HG03520 (cell line): ENCODE measurements around the gene FBXO5.

Experiments
- ATAC-seq: cut with Tn5 transposase; IDR thresholded peaks from one replicate; pipeline ENCODE4 v1.9.1; 2021; ENCODE audit warnings: mild to moderate bottlenecking, moderate library complexity; ENCODE audit not compliant: unreplicated experiment

FBXO5 gene

DNA sequence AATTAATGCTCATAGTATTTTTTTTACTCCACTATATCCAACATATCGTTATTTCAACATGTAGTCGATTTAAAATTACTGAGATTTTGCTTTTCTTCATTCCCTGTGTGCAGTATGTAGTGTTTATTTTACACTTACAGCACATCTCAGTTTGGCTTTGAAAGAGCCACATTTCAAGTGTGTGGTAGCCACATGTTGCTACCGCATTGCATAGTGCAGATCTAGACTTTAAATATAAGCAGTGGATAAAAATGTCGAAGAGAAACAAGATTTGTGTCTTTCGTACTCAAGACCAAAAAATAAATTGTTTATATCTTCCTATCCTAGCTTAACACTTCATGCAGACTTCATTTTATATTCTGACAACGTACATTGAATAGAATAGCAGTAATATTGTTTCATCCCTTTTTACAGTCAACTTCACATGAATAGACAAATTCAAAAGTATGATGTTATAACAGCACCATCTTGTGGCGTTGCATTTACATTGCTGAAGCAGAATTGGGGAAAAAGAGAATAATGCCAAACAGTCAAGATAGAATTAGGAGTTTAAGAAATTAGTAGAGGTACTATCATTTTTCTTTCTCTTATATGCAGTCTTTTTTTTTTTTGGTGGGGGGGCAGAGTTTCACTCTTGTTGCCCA, 29.9 kb downstream of the FBXO5 start:
- no peak for ATAC-seq

DNA sequence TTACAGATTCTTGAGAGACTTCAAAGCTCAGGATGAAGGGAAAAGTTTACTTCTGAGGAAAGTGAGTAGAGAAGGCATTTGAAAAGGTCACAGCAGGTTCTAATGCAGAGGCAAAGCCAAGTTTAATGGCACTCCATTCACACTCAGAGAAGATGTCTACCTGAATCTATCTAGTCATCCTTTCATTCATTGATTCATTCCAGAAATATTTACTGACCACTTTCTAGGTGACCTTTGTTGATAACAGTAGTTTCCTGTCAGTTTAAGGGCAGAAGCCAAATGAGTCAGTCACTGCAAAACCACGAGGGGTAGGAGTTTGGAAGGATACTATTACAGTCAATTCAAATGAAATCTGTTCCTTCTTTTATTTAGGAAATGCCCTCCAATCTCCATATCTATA, 30.8 kb downstream of the FBXO5 start:
- ATAC-seq: no peak

DNA sequence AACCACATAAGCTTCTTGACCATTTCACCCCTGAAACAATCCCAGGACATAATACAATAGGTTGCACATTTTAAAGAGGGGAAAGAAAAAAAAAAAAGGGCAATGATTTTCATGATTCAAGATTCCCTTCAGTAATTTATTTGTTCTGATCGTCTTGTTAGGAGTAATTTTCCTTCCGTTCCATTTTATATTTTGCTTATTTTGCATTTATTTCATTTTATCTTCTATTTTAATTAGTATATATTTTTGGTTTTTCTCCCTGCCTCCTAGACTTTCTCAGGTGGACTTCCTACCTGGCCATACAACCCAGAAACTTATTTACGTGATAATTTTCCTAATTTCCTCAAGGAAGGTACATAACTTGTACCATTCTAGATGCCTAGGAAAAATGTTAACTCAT, 32.6 kb downstream of the FBXO5 start:
- ATAC-seq: no peak

DNA sequence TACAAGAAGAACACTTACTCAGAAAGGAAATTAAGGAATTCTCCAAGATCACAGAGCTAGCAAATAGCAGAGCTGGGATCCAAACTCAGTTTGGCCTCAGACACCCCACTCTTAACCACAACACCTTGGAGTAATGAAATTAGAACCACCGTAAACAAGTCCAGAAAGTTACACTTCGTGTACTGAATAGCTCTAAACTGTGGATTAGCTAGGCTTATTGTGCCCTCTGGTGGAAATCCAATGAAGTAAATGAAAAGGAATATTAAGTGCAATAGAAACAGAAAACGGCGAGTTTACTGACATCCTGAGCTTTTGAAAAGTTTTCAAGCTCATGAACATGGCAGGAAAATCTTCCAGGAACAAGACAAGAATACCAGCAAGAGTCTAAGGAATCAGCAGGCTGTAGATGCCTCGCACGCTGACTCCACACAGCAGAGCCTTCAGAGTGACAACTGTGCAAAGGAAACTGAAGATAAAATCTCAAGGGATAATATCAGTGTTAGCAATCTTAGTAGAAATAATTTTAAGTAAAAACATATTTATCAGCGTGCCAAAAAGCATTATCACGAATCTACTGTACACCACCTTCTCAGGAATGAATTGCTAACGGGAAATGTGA, 34.6 kb downstream of the FBXO5 start:
- peak; percentile 83 for ATAC-seq

DNA sequence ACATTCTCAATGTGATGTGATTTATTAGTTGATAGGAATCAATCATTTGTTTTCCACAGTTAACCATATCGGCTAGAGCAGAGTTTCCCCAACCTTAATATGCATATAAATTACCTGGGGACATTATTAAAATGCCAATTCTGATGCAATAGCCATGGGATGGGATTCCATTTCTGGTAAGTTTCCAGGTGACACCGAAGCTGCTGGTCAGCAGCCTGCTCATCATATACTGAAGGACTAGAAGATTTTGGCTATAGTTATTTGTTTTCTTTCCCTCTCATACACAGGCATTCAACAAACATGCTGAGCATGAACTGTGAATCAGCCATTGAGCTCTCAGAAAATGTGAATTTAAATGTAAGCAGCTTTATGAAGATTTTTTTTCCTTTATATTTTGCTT, 35.8 kb downstream of the FBXO5 start:
- ATAC-seq: no peak

DNA sequence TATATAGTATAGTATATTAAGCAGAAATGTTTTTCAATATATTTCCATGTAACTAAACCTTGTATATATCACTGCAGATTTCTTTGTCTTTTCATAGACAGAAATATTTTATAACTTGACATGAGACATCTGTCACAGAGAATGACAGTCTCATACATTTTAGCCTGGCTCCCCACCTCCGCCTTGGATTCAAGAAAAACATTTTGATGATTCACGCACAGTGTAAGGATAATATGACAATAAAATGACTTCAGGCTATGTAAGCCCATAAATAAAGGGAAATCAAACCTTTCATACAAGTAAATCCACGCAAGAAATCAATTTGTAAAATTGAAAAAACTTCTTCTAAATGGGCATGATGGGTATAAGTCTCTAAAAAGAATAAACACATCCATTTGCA, 36.4 kb downstream of the FBXO5 start:
- ATAC-seq: no peak

DNA sequence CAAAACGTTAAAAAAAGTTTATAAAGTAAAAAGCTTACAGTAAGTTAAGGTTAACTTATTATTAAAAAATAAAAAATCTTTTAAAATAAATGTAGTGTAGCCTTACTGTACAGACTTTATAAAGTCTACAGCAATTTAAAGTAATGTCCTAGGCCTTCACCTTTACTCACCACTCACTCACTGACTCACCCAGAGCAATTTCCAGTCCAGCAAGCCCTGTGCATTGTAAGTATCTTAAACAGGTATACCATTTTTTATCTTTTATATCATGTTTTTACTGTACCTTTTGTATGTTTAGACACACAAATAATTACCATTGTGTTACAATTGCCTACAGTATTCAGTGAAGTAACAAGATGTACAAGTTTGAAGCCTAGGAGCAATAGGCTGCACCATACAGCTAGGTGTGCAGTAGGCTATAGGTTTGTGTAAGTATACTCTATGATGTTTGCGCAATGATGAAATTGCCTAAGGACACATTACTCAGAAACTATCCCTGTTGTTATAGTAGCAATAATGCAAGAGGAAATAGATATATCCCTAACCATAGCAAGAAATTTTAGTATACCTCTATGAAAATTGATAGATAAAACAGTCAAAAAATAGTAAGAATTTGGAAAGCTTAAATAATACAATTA, 39.5 kb downstream of the FBXO5 start:
- ATAC-seq: no peak

DNA sequence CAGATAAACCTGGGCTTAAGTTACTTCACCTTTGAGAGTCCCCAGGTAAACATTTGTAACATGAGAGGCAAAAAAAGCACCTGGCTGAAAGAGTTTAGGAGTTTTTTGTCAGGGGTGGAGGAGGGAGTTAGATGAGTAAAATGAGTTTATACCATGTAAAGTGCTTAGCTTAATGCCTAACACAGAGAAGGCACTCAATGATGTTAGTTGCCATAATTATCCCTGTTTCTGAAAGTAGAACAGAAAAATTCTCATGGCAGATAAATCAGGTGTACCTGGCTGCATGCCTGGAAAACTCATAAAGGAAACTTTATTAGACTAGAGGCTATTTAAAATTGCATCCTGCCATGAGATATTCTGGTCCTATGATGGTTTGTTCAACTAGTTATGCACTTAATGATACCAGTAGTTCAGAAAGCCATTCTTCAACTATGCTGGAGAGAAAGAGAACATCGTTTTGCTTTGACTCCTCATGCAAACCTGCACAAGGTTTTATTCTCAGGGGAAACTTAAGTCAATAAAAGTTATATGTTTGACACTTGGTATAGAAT, 40.4 kb downstream of the FBXO5 start:
- ATAC-seq: no peak

DNA sequence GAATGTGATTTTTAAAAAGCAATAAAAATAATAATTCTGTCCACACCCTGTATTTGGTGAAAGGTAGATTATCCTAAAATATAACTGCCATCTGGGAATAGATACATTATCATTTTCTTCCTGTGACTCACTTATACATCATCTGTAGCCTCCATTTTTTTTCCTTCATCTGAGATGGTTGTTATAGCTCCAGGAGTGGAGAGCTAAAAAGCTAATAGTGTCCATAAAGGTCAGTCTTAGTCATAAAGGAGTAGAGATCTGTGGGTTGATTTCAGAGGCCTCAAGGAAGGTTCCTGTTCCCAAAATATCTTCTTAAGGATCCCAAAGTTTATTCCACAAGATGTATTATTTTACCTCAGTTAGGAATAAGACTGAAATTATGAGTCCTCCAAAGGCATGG, 41.1 kb downstream of the FBXO5 start:
- no peak for ATAC-seq

DNA sequence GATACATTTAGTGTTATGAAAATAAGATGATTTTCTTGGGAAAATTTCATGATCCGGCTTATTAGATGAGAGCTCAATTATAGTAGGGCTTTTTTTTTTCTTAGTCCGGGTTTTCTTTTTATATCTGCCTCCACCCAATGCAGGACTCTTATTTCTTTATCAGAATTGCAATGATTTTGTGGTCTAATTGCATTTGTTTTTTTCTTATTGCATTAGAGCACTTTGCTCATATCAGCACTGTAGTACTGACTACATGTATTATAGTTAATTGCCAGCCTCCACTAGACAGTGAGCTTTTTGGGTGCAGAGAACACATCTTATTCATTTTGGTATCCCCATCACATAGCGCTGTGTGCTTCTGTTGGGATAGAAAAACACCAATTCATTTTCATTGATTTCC, 50.0 kb downstream of the FBXO5 start:
- ATAC-seq: no peak

DNA sequence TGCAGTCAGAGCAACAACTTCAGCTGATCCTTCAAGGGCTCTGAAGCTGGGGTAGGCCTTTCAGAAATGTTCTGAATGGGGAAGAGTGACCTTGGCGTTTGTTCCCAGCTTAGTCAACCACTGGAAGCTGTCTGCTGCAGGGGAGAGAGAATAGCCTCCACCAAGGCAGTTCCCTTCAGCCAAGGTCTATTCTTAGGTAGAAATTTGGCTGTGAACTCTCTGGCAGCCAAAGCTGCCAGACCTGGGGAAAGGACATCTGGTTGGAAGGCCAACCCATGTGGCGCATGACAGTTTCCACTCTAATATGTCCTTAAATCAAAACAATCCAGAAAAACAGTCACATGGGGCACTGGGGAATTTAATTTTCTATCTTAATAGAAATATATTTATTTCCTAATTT, 60.1 kb downstream of the FBXO5 start:
- ATAC-seq: no peak
